ENCODE measurements around the gene C5orf63. TPM values are rescaled to one million over a fixed set of nuclear protein-coding genes. Genes with fewer than 3 reads are reported as not detected.
A peak's percentile ranks its signal among the peaks of the same experiment; 100 is the strongest.

Gene C5orf63
- total and polyA plus RNA-seq, 2 of the 13 experiments (the other 11 are each of a cell fraction or from before 2014, with no cell fraction given), result 7.9 to 8.8 TPM

GRCh38 chr5:127088251-127088650, 14.9 kb upstream of the C5orf63 start:
- CTCF ChIA-PET (ENCODE audit: low intra/inter-chr PET ratio, low total read pairs), result no interaction called here
- POLR2A ChIA-PET, result no interaction called here
- intact Hi-C loops (cut with micrococcal nuclease; ENCODE audit: unreplicated experiment), result no loop called here
- Histone ChIP-seq H2AFZ (ENCODE audit: low read length) (no peak overlapping the region), H3K4me3 (replicated peaks in 1 of 3; ENCODE audit: insufficient read depth in 1 of 3, low read depth in 2 of 3, low read length in 3 of 3) (no peak overlapping the region), H3K79me2 (ENCODE audit: insufficient read depth, low read length) (no peaks in the 10 kb centered on the region), H3K27me3 (ENCODE audit: control insufficient read depth in 1 of 2, insufficient read depth in 2 of 2, low read length in 2 of 2) (no peaks in the 10 kb centered on the region), H3K4me2 (ENCODE audit: low read depth, low read length) (no peak overlapping the region), H3K9me3 (ENCODE audit: low read length) (no peaks in the 10 kb centered on the region), H3K4me1 (ENCODE audit: insufficient read depth, low read length) (peaks cover 8% of the 10 kb centered on the region; the same call in 1 of the 2 replicates), H3K9ac (ENCODE audit: insufficient read depth, low read depth, low read length) (no peak overlapping the region), H3K27ac (ENCODE audit: extremely low read length, insufficient read depth, low read length) (no peak overlapping the region), H4K20me1 (ENCODE audit: insufficient read depth, low read length) (no peaks in the 10 kb centered on the region), H3K36me3 (replicated peaks in 1 of 2; ENCODE audit: control insufficient read depth in 1 of 2, insufficient read depth in 2 of 2, low read length in 2 of 2) (no peaks in the 10 kb centered on the region)
- ATAC-seq, result no peak
- no peak for DNase-seq (ENCODE audit: low spot score)
- in situ Hi-C loops (cut with HindIII; ENCODE audit: extremely low pct_ligation_motif_present, low pct_unique_long_range_greater_than_20kb), result no loop called here
- TF ChIP-seq POLR2AphosphoS2 (IDR thresholded peaks at IDR 0.05; ENCODE audit: low read depth, low read length) (no peak), CEBPB (IDR thresholded peaks at IDR 0.05; ENCODE audit: borderline replicate concordance, low read depth, low read length) (peak; percentile 50)
- FAIRE-seq, result no peak
- no TSS peak for BruUV-seq (replicated peaks)
- WGBS (ENCODE audit: low lambda C conversion rate), result 0% methylated on average over 1 of the region's 1 CpG

- H3K79me2 ChIP-seq (ENCODE audit: insufficient read depth, low read length), result no peaks in the 10 kb centered on the region
- H3K27ac ChIP-seq (ENCODE audit: extremely low read length, insufficient read depth, low read length), result no peak overlapping the region
- TF ChIP-seq KLF15 (CRISPR knock-in tag; IDR thresholded peaks at IDR 0.05; ENCODE audit: borderline replicate concordance) (no peak), ARID3A (IDR thresholded peaks at IDR 0.05; ENCODE audit: low read depth, low read length) (peak; percentile 56; the same call in 1 of the 2 replicates), MYPOP (CRISPR knock-in tag; IDR thresholded peaks at IDR 0.05) (no peak), SAP130 (CRISPR knock-in tag; IDR thresholded peaks at IDR 0.05; ENCODE audit: low read depth) (0 out of 2 replicates have a peak, but pooled peaks have one; percentile 12), ZBTB43 (CRISPR knock-in tag; conservative IDR thresholded peaks at IDR 0.05) (no peak), ELF4 (CRISPR knock-in tag; IDR thresholded peaks at IDR 0.05; ENCODE audit: borderline replicate concordance) (no peak), HBP1 (CRISPR knock-in tag; IDR thresholded peaks at IDR 0.05; ENCODE audit: low read depth) (no peak)
Observed at GRCh38 chr5:127086589-127086988, 13.3 kb upstream of the C5orf63 start.

More at GRCh38 chr5:127086589-127086988, 13.3 kb upstream of the C5orf63 start:
- Histone ChIP-seq H3K9ac (ENCODE audit: insufficient read depth, low read depth, low read length) (no peak overlapping the region), H3K4me1 (ENCODE audit: insufficient read depth, low read length) (peaks cover 8% of the 10 kb centered on the region; the same call in 1 of the 2 replicates), H3K4me3 (replicated peaks in 1 of 3; ENCODE audit: insufficient read depth in 1 of 3, low read depth in 2 of 3, low read length in 3 of 3) (no peak overlapping the region), H3K36me3 (replicated peaks in 1 of 2; ENCODE audit: control insufficient read depth in 1 of 2, insufficient read depth in 2 of 2, low read length in 2 of 2) (no peaks in the 10 kb centered on the region), H3K9me3 (ENCODE audit: low read length) (no peaks in the 10 kb centered on the region), H2AFZ (ENCODE audit: low read length) (no peak overlapping the region), H3K4me2 (ENCODE audit: low read depth, low read length) (no peak overlapping the region), H4K20me1 (ENCODE audit: insufficient read depth, low read length) (no peaks in the 10 kb centered on the region), H3K27me3 (ENCODE audit: control insufficient read depth in 1 of 2, insufficient read depth in 2 of 2, low read length in 2 of 2) (no peaks in the 10 kb centered on the region)
- FAIRE-seq (no peak), ATAC-seq (peak; percentile 77), DNase-seq (ENCODE audit: low spot score) (no peak)
- BruUV-seq (replicated peaks), result no TSS peak
- intact Hi-C loops (cut with micrococcal nuclease; ENCODE audit: unreplicated experiment) (no loop called here), in situ Hi-C loops (cut with HindIII; ENCODE audit: extremely low pct_ligation_motif_present, low pct_unique_long_range_greater_than_20kb) (no loop called here)
- ChIA-PET CTCF (ENCODE audit: low intra/inter-chr PET ratio, low total read pairs) (no interaction called here), POLR2A (interaction anchor here (1.5 kb wide), 1 partner anchor 14 kb away, joined by 4 read pairs; the partner anchor contains the start of gene C5orf63)
- 4% methylated on average over 2 of the region's 2 CpGs for WGBS (ENCODE audit: low lambda C conversion rate)
